Measurements from ENCODE around the gene KATNBL1.
A peak's percentile ranks its signal among the peaks of the same experiment; 100 is the strongest.

Gene KATNBL1, protein sequence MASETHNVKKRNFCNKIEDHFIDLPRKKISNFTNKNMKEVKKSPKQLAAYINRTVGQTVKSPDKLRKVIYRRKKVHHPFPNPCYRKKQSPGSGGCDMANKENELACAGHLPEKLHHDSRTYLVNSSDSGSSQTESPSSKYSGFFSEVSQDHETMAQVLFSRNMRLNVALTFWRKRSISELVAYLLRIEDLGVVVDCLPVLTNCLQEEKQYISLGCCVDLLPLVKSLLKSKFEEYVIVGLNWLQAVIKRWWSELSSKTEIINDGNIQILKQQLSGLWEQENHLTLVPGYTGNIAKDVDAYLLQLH

DNA sequence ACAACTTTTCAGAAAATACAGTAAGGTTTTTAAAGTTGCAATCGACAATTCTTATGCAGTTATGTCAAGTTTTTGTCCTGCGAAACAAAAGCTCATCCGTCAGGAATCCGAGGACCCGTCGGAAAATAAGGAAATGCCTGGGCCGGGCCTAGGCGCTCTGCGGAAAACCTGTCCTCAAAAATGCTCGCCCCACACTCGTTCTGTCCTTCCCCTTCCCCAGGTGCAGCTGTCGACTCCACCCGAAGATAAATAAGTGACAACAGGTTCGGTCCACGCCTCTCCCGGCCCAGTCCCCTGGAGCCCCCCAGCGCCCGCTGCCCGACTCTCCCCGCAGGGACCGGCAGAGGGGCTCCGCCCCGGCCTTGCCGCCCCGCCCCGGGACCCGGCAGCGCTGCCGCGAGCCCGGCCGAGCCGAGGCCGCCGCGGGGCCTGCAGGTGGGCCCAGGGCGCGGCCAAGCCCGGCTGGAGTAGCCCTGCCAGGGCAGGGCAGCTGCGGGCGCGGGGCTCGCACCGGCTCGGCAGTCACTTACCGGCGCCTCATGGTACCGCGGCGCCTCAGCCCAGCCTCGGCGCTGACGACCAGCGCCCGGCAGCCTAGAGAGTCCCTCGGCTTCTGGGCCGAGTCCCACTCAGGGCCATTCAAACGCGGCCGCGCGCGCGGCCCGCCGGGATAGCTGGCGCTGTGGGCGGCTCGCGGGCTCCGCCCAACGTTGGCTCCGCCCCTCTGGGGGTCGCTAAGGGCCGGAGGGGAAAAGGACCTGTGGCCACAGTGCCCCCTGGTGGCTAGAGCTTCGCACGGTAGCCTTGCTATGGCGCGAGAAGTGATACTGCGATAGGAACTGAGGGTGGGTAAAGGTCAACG, at the start of gene KATNBL1:
Gene KATNBL1, minus strand, starts transcription at position 676 of the 862 bp plus-strand sequence. CDS start 46,420 bp downstream, outside the sequence.
- peak; percentile 96 for DNase-seq (ENCODE audit: low read depth in 2 of 2, low spot score in 1 of 2)

DNA sequence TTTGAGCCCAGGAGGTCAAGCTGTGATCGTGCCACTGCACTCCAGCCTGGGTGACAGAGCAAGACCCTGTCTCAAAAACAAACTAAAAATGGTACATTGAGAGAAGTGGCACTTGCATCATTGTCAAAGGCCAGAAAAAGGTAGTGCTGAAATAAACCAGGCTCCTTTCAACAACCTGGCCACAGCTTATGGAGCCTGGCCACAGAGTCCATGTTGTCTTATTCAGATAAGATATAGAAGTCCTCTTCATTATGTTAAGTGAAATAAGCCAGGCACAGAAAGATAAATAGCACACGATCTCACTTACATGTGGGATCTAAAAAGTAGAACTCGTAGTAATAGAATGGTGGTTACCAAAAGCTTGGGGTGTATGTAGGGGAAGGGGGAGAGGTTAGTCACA, 49.7 kb upstream of the KATNBL1 start:
- no peak for DNase-seq (ENCODE audit: low read depth in 2 of 2, low spot score in 1 of 2)

DNA sequence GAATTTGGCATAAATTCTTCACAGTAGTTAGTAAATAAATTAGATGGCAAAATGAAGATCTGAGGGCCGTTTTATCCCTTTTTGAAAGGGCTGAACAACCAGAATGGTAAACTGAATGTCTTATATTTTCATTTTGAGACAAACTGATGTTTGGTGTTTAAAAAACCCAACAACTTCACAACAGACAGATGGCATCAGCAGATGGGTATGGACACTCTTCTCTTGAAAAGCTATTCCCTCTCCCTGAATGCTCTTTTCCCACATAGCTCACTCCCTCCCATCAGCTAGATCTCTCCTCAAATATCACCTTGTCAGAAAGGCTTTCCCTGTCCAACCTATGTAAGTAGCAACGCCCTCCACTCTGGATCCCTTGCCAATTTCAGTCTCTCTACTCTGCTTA, 48.3 kb upstream of the KATNBL1 start:
- no peak for DNase-seq (ENCODE audit: low read depth in 2 of 2, low spot score in 1 of 2)

DNA sequence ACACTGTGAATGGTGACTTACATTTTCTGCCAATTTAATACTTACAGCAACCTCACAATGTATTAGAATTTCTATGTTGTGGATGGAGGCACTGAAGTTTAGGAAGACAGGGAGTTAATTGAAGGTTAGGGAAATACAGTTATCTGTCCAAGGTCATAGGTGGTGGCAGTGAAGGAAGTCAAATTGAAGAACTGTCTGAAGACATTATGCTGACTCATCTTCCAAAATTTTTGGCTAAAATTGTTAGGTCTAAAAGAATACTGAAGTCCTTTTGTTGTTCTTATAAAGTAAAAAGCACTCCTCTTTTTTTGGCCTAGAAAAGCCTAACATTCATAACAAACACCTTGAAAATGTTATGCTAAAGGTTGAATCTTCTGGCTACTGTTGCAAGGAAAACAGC, 42.6 kb upstream of the KATNBL1 start:
- DNase-seq (ENCODE audit: low read depth in 2 of 2, low spot score in 1 of 2), result no peak

DNA sequence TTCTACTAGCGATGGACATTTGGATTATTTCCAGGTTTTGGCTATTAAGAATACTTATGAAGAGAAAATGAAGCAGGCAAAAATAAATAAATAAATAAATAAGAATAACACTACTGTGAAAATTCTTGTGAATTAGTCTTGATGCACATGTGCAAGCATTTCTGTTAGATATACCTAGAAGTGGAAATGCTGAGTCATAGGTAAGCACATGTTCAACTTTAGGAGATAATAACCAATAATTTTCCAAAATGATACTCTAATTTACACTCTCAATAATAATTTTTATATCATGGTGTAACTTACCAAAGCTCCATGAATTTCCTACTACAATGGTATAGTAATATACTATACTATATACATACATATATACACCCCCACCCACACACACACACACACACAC, 38.3 kb upstream of the KATNBL1 start:
- DNase-seq (ENCODE audit: low read depth in 2 of 2, low spot score in 1 of 2), result no peak

DNA sequence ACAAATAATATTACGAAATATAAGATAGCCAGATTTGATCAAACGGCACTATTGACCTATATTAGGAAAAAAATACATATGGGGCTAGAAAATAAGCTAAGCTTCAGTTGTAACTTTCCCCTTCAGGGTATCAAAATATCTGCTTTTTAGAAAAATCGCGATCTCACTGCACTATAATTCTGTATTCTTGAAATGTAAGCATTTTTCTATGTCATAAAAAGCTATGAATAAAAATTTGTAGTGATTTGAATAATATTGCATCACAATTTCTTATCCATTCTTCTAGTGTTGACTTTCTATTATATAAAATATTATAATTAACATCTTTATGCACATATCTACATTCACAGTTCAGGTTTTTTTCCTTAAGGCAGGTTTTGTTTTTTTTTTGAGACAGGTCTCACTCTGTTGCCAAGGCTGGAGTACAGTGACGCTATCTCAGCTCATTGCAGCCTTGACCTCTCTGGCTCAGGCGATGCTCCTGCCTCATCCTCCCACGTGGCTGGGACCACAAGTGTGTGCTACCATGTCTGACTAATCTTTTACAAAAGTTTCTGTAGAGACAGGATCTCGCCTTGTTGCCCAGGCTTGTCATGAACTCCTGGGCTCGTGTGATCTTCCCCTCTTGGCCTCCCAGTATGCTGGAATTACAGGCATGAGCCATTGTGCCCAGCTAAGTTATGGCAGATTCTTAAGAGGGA, 36.5 kb upstream of the KATNBL1 start:
- no peak for DNase-seq (ENCODE audit: low read depth in 2 of 2, low spot score in 1 of 2)

DNA sequence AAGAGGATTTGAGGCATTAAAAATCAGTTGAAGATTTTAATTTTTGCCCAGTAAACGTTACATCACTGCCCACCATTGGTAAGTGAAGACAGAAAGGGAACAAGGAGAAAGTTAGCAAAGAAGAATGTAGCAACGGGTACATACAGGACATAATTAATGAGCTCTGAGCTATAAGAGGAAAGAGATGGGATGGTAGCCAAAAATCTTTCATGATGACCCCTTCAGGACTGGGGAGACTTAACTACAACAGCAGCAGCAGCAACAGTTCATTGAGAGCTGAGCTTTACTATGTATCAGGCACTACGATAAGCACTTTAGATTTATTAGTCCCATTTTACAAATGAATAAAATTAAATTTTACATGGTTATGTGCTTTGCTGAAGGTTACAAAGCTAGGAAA, 33.3 kb upstream of the KATNBL1 start:
- no peak for DNase-seq (ENCODE audit: low read depth in 2 of 2, low spot score in 1 of 2)

DNA sequence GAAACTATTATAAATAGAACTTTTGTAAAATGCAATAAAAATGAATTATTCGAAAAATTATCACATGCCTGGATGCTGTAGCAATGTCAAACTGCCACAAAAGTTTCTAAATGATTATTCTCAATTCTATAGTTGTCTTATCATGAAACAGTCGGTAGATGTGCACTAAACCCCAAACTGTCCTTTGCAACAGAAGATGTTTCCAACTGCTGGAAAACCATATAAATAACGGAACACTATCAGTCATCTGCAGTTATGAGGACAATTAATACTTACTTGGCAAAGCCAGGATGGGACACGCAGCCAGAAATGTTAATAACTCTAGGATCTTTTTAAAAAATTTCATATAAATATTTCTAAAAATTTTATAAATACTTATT, 32.4 kb upstream of the KATNBL1 start:
- DNase-seq (ENCODE audit: low read depth in 2 of 2, low spot score in 1 of 2), result no peak

DNA sequence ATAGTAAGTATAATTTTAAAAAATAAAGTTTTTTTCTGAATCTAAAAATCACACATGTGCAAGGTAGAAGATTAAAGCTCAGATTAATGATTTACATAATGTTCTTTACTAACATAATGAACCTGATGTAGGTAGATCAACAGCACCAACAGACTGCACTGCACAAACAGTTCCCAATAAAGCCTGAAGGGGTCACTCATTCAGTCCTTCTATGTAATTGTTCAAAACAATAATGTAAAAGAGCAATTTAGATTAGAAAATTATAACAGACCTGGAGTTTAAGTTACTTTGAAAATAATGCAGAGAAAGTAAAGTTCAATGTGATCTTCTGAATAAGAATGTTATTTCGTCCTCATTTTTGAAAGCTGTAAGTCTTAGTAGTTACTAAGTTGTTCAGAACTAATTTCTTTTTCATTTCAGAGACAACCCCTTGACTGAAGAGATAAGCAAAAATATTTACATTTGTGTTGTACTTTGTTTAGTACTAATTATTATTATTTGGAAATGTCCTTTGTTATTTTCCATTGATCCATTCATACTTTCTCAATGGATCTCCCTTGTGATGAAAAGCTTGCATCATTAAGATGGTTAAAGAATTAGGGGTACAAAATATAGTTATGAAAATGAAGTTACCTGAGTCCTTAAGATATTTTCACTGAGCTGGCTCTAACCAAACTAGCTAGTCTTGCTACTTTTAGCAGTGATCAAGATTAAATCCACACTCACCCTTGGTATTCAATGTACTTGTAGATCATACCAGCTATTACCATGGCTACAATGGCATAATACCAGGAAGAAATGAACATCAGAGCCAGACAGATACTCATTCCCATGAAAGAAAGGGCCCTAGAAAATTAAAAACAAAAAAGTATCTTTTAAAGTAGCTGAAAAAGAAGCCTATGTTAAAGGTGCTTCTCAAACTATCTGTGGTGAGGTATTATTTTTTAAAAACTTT, 31.8 kb upstream of the KATNBL1 start:
- no peak for DNase-seq (ENCODE audit: low read depth in 2 of 2, low spot score in 1 of 2)

DNA sequence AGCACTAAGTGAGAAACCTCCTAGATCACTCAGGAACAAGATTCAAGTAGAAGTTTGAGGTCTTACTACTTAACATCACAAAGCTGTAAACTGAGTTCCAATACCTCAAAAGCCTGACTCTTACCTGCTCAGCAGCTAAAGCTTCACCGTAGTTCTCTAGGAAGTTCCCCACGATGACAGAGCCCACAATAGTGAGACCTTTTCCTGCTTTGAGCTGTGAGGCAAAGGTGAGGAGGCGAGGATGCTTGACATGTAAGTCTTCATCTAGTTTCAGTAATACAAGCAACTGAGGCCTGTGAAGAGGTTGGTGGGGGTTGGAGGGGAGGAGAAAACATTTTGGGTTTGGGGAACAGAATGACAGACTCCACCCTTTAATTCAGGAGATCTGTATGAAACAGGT, 30.6 kb upstream of the KATNBL1 start:
- no peak for DNase-seq (ENCODE audit: low read depth in 2 of 2, low spot score in 1 of 2)

DNA sequence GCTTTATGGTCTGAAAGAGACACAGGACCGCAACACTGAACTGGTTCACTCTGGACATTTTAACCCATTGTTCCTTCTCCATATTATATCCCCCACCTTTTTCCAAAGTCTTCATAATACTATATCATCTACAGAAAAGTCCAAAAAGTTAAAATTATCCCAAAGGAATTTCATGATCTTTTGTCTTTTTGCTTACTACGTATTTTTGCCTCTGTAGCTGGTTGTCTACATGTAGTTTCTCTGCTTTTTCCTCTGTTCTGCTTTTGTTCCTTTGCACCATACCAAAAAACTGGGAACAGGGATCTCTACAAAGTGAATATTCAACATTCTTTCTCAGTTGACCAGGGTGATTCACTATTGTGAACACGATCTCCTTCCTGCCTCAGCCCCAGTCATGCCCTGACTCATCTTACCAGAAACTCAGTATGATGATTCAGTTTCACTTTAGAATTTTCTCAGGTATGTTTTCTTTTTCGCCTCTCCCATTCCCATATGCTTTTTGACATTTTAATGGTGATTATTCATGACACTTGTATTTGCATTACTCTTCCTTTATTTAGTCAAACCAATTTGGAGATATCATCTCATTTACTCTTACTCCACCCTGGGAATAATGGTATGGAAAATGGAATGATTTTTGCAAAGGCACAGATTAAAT, 29.4 kb upstream of the KATNBL1 start:
- no peak for DNase-seq (ENCODE audit: low read depth in 2 of 2, low spot score in 1 of 2)

DNA sequence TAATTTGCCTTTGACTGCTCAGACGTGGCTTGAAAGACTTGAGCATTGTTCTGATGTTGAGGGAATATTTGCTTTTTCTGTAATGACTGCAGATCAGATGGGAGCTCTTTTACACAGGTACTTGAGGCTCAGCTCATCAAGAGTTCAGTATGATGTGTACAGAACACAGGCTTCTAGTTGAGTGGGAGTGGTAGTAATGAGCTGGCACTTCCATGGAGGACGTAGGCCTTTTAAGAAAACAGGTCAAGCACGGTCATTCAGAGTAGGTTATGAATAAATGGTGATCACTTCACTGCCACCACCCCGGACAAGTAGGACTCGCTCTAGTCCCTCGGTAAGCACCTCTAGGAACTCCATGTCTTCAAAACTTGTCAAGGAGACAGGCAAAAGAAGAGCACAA, 23.7 kb upstream of the KATNBL1 start:
- DNase-seq (ENCODE audit: low read depth in 2 of 2, low spot score in 1 of 2), result no peak

DNA sequence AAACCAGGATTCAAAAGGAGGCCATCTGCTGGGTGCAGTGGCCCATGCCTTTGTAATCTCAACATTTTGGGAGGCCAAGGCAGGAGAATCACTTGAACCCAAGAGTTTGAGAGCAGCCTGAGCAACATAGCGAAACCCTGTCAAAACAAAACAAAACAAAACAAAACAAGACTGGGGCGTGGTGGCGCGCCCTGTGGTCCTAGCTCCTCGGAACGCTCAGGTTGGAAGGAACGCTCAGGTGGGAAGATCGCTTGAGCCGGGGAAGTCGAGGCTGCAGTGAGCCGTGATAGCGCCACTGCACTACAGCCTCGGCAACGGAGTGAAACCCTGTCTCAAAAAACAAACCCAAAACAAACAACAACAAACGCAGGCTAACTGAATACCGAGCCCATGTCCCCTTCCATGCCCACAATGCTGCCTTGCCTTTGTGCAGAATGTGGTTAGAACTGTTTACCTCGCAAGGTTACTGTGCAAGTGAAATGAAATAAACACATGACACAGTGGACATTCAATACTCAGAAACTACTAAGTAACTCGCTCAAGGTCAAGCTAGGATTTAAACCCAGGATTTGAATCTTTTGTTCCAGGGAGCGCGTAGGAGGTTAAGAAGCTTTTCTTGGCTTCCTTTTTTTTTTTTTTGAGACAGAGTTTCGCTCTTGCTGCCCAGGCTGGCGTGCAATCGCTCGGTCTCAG, 14.2 kb upstream of the KATNBL1 start:
- DNase-seq (ENCODE audit: low read depth in 2 of 2, low spot score in 1 of 2), result no peak

DNA sequence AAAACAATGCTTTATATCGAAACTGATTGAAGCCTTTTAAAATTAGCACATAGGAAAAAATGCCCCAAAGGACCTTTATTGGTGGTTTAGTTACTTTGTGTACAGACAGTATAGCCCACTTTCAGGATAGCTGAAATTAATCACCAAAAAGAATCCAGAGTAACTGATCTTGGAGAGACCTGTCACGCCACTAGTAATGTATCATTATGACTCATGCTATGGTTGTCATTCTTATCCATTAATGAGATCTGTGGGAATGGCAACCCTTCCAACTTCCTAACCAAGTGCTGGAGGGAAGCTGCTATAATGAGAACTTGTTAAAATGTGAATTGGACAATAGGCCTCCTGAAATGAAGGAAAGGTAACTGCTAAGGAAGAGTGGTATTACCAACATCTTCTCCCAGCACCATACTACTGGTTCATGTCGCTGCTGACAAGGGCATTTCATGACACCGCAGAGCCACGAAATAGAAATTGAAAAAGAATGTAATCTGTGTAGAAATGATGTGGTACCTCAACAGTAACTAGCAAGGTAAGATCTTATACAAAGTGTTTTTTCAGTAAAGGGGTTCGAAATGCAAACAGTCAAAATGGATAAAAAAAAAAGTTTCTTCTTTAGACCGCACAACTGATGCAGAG, 7.8 kb upstream of the KATNBL1 start:
- DNase-seq (ENCODE audit: low read depth in 2 of 2, low spot score in 1 of 2), result no peak

DNA sequence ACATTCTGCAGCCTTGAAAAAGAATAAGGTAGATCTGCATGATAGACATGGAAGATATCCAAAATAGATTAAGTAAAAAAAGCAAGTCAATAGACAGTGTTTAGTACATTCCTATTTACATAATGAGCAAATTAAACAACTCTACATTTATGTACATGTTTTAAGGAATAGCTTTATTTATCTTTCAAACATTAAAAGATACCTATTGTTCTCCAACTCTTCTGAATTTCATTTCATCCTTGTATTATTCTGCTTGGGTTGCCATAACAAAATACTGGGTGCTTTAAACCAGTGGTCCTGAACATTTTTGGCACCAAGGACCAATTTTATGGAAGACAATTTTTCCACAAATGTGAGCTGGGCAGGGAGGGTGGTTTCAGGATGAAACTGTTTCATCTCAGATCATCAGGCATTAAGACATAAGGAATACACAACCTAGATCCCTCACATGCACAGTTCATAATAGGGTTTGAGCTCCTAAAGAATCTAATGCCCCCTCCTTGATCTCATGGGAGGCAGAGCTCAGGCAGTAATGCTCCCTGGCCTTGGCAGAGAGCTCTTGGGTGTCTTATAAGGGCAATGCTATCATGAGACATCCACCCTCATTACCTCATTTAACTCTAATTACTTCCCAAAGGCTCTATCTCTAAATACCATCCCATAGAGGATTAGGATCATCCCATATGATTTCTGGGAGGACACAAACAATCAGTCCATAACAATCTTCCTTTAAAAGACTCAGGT, 6.8 kb upstream of the KATNBL1 start:
- no peak for DNase-seq (ENCODE audit: low read depth in 2 of 2, low spot score in 1 of 2)

DNA sequence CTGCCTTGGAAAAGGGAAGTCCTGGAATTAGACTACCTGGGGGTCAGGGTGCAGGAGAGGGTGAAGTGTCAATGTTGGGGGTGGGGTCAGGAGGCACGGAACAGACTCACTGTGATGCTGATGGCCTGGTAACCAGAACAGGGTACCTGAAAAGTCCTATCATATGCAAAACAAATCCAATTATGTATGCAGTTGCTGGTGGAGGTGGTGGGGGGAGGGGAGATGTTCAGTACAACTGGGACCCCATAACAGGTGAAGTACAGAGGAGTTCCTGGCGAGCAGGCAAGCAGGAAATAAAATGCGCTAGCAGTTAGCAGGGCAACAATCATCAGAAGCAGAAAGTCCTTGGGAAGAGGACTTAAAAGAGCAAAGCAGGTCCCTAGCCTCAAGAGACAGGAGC, 4.2 kb upstream of the KATNBL1 start:
- no peak for DNase-seq (ENCODE audit: low read depth in 2 of 2, low spot score in 1 of 2)

DNA sequence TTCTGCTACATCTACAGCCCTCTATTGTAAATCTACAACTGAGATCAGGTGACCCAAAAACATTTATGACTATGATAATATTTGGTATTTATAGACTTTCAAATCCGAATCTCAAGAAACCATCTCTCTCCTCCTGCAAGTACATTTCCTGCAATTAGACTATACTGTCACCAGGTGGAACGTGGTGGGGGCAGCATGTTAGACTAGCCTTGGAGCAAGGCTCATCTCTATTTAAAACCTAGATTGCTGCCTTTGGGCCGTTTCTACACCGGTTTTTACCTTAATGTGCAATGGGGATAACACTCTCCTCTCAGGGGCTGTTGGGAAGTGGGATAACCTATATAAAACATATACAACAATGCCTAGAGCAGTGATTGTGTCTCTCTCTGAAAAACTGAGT, 3.8 kb upstream of the KATNBL1 start:
- DNase-seq (ENCODE audit: low read depth in 2 of 2, low spot score in 1 of 2), result no peak

DNA sequence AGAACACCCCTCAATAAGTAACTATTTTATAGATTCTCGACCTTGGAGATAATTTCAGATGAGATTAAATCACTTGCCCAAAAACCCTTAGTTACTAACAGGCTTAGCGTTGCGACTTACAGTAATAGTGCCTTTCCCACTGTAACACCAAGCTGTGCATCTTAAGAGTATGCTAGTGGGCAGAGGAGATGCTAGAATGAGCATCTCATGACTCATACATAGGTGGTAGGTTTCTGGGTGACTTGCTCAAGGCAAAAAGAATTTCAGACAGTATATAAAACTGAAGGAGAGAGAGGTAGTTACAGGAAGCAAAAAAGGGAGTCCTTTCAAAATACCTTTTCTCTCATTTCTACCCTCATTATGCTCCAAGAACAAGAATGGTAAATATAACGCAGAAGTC, 3.9 kb downstream of the KATNBL1 start:
- no peak for DNase-seq (ENCODE audit: low read depth in 2 of 2, low spot score in 1 of 2)

DNA sequence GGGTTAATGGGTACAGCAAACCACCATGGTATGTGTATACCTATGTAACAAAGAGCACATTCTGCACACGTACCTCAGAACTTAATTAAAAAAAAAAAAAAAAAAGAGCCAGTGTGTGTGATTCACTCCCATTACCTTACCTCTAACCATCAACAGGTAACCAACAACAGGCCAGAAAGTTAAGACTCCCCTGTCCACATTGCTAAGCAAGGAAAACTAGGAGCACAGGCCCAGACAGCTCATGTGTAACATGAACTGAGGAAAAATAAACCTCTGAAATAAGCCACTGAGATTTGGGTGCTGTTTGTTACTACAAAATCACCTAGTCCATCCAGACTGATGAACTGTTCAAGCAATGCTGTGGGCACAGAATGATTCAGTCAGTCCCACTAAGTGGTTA, 6.0 kb downstream of the KATNBL1 start:
- DNase-seq (ENCODE audit: low read depth in 2 of 2, low spot score in 1 of 2), result no peak
